HFFc6 (cell line): ENCODE measurements around the gene TRAF7. TPM values are rescaled to one million over a fixed set of nuclear protein-coding genes. Genes with fewer than 3 reads are reported as not detected.

Experiments
- DNase-seq: peaks from one replicate; pipeline ENCODE4 v3.0.0-alpha.2; 2018
- H3K27ac Mint-ChIP-seq: 2 replicates; pipeline ENCODE4 v1.8.0; 2020; ENCODE audit warnings: mild to moderate bottlenecking, mixed read lengths
- H3K27me3 Mint-ChIP-seq: 2 replicates; pipeline ENCODE4 v1.8.0; 2021; ENCODE audit warnings: mild to moderate bottlenecking, moderate library complexity, mixed read lengths; ENCODE audit not compliant: insufficient read depth
- H3K36me3 Mint-ChIP-seq: 2 replicates; pipeline ENCODE4 v1.8.0; 2021; ENCODE audit warnings: low read depth, mixed read lengths
- H3K4me1 Mint-ChIP-seq: 2 replicates; pipeline ENCODE4 v1.8.0; 2020; ENCODE audit warnings: low read depth, mixed read lengths
- H3K4me3 Mint-ChIP-seq: 2 replicates; pipeline ENCODE4 v1.8.0; 2020; ENCODE audit warnings: mild to moderate bottlenecking, moderate library complexity, mixed read lengths
- H3K9me3 Mint-ChIP-seq: 2 replicates; pipeline ENCODE4 v1.8.0; 2020; ENCODE audit warnings: mild to moderate bottlenecking, mixed read lengths
- CTCF ChIP-seq: fragments of 200-600 bp; sonication (generic); IDR thresholded peaks from 2 replicates; pipeline ENCODE4 v1.5.0; 2021; ENCODE audit warnings: antibody characterized with exemption, mild to moderate bottlenecking
- total RNA-seq, 6 experiments: library from RNA; stranded (reverse); fragmentation: NEBNext Ultra II Directional; extraction: Animal tissue kit (Norgen Biotek cat#: 25700); gene quantifications; 2 replicates in 1 of 6; 3 replicates in 5 of 6; pipeline ENCODE4 v1.2.3, GENCODE V29; 2021

The TRAF7 gene
- total RNA-seq, 6 experiments from 2014 or later: 81.4 to 88.3 (median 85.3) TPM

GRCh38 chr16:2176047-2176446, 20.5 kb downstream of the TRAF7 start:
- no peak overlapping the region for H3K27ac Mint-ChIP-seq
- H3K4me1 Mint-ChIP-seq: no peaks in the 10 kb centered on the region
- no peaks in the 10 kb centered on the region for H3K9me3 Mint-ChIP-seq
- DNase-seq: no peak
- H3K4me3 Mint-ChIP-seq: no peak overlapping the region
- peaks cover 6% of the 10 kb centered on the region for H3K27me3 Mint-ChIP-seq
- TF ChIP-seq CTCF: no peak
- H3K36me3 Mint-ChIP-seq: peaks cover 9% of the 10 kb centered on the region

DNA sequence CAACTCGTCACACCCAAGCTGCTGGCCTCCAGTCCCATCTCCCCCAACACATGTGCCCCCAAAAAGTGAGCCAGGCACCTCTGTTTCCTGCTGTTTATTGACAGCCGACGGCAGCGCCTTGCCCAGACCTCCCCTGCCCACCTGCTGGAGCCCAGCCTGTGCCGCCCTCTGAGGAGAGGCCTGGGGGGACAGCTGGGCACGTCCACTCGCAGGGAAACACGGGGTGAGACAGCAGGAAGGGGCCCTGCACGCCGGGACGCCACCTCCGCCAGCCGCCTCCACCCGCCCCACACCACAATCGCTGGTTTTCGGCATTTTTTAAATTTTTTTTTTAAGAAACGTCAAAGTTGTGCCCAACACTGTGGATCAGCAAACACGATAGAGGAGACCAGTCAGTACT, 21.5 kb downstream of the TRAF7 start:
- Mint-ChIP-seq H3K27ac (no peak overlapping the region), H3K27me3 (peaks cover 6% of the 10 kb centered on the region), H3K4me3 (no peak overlapping the region), H3K36me3 (peaks cover 14% of the 10 kb centered on the region), H3K9me3 (no peaks in the 10 kb centered on the region), H3K4me1 (no peaks in the 10 kb centered on the region)
- DNase-seq: no peak
- TF ChIP-seq CTCF: no peak

- Mint-ChIP-seq H3K4me1 (no peaks in the 10 kb centered on the region), H3K9me3 (no peaks in the 10 kb centered on the region), H3K36me3 (peaks cover 19% of the 10 kb centered on the region), H3K27me3 (peaks cover 6% of the 10 kb centered on the region), H3K4me3 (no peak overlapping the region), H3K27ac (no peak overlapping the region)
- TF ChIP-seq CTCF: no peak
- DNase-seq: no peak
Measured at GRCh38 chr16:2177561-2177960, 22.0 kb downstream of the TRAF7 start.

- no peak overlapping the region for H3K27ac Mint-ChIP-seq
- no peaks in the 10 kb centered on the region for H3K4me1 Mint-ChIP-seq
- no peak for DNase-seq
- peaks cover 6% of the 10 kb centered on the region for H3K27me3 Mint-ChIP-seq
- no peak for TF ChIP-seq CTCF
- peaks cover 19% of the 10 kb centered on the region for H3K36me3 Mint-ChIP-seq
- H3K9me3 Mint-ChIP-seq: no peaks in the 10 kb centered on the region
- H3K4me3 Mint-ChIP-seq: no peak overlapping the region
Measured at GRCh38 chr16:2178321-2179106, 22.9 kb downstream of the TRAF7 start.

- H3K9me3 Mint-ChIP-seq: no peaks in the 10 kb centered on the region
- no peak for DNase-seq
- H3K4me3 Mint-ChIP-seq: no peak overlapping the region
- no peak for TF ChIP-seq CTCF
- no peak overlapping the region for H3K27ac Mint-ChIP-seq
- H3K27me3 Mint-ChIP-seq: peaks cover 3% of the 10 kb centered on the region
- peaks cover 19% of the 10 kb centered on the region for H3K36me3 Mint-ChIP-seq
- H3K4me1 Mint-ChIP-seq: no peaks in the 10 kb centered on the region
Measured at GRCh38 chr16:2179107-2179501, 23.5 kb downstream of the TRAF7 start.
